ENCODE results near the gene SOX6. TPM values are rescaled to one million over a fixed set of nuclear protein-coding genes. Genes with fewer than 3 reads are reported as not detected.

The SOX6 gene
- total and polyA plus RNA-seq, 2 experiments from 2014 or later, result 0.03 to 0.66 TPM

DNA sequence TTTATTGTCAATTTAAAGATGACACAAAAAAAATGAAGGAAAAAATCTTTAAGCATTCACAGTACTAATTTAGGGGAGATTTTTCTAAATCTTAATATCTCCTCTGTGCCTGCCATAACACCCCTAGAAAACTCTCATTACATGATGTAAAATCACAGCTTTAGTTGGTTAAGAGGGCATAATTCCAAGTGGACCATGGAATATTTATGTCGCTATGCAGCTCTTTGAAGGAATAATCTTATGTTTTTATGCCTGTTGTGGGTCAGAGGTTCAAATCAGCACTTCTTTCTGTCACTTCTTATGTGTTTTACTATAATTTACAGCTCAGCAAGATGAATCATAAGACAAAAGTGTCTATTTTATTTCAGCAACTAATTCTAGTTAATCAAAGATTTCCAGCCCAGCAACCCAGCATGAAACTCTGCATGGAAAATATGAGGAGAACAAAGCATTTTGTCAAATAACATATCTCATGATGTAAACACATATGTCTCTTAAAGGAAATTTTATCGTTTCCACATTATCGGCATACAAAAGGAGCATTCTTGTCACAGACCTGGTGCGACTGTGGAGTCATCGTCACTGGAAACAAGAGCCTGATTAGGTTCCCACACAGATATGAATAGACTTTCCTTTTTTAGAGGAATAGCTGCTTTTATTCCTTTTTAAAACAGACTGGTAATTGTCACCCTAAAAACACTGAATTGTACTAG, 274.8 kb downstream of the SOX6 start (continued):
- TF ChIP-seq ZNF462 (CRISPR knock-in tag; IDR thresholded peaks at IDR 0.05), result no peak
- no peak for TF ChIP-seq JUNB (IDR thresholded peaks at IDR 0.05; ENCODE audit: unreplicated experiment)
- no peak for TF ChIP-seq ZNF114 (CRISPR knock-in tag; IDR thresholded peaks at IDR 0.05)
- no peak for TF ChIP-seq ETS1 (IDR thresholded peaks at IDR 0.05)

- Mint-ChIP-seq H3K27me3 (ENCODE audit: insufficient read depth, low read depth, poor library complexity) (no peaks in the 10 kb centered on the region), H3K27ac (no peak overlapping the region), H3K36me3 (ENCODE audit: low read depth) (no peaks in the 10 kb centered on the region), H3K4me3 (no peak overlapping the region), H3K4me1 (no peaks in the 10 kb centered on the region), H3K9me3 (no peaks in the 10 kb centered on the region)
- ATAC-seq (no peak), DNase-seq (ENCODE audit: low spot score) (no peak)
- Histone ChIP-seq H3K4me3 (no peak overlapping the region), H2AFZ (no peak overlapping the region), H3K4me1 (ENCODE audit: insufficient read depth) (no peaks in the 10 kb centered on the region), H3F3A (replicated peaks; ENCODE audit: low read depth) (no peaks in the 10 kb centered on the region), H3K4me2 (no peak overlapping the region), H3K9me2 (ENCODE audit: insufficient read depth) (no peaks in the 10 kb centered on the region), H3K36me3 (ENCODE audit: insufficient read depth) (no peaks in the 10 kb centered on the region), H3K27me3 (ENCODE audit: insufficient read depth) (no peaks in the 10 kb centered on the region), H4K20me1 (replicated peaks; ENCODE audit: insufficient read depth) (no peaks in the 10 kb centered on the region), H3K27ac (ENCODE audit: low read depth) (no peak overlapping the region), H3K79me2 (replicated peaks; ENCODE audit: insufficient read depth) (no peaks in the 10 kb centered on the region)
- TF ChIP-seq, protein P1, sequence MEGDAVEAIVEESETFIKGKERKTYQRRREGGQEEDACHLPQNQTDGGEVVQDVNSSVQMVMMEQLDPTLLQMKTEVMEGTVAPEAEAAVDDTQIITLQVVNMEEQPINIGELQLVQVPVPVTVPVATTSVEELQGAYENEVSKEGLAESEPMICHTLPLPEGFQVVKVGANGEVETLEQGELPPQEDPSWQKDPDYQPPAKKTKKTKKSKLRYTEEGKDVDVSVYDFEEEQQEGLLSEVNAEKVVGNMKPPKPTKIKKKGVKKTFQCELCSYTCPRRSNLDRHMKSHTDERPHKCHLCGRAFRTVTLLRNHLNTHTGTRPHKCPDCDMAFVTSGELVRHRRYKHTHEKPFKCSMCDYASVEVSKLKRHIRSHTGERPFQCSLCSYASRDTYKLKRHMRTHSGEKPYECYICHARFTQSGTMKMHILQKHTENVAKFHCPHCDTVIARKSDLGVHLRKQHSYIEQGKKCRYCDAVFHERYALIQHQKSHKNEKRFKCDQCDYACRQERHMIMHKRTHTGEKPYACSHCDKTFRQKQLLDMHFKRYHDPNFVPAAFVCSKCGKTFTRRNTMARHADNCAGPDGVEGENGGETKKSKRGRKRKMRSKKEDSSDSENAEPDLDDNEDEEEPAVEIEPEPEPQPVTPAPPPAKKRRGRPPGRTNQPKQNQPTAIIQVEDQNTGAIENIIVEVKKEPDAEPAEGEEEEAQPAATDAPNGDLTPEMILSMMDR (conservative IDR thresholded peaks at IDR 0.05; ENCODE audit: low read depth in 2 of 2), result no peak
- no peak for TF ChIP-seq EZH2phosphoT487 (IDR thresholded peaks at IDR 0.05; ENCODE audit: unreplicated experiment)
- TF ChIP-seq EZH2 (IDR thresholded peaks at IDR 0.05; ENCODE audit: low read depth, unreplicated experiment), result no peak
- TF ChIP-seq NANOG (IDR thresholded peaks at IDR 0.05; ENCODE audit: borderline replicate concordance), result no peak
- no peak for TF ChIP-seq JUNB (IDR thresholded peaks at IDR 0.05; ENCODE audit: unreplicated experiment)
- no peak for TF ChIP-seq ZNF114 (CRISPR knock-in tag; IDR thresholded peaks at IDR 0.05)
- TF ChIP-seq ZNF331 (CRISPR knock-in tag; IDR thresholded peaks at IDR 0.05; ENCODE audit: low read depth), result no peak
- no peak for TF ChIP-seq POLR2AphosphoS5 (IDR thresholded peaks at IDR 0.05; ENCODE audit: low read depth)
- no peak for TF ChIP-seq STAT1 (IDR thresholded peaks at IDR 0.05; ENCODE audit: unreplicated experiment)
Observed at GRCh38 chr11:16080688-16081381, 275.5 kb downstream of the SOX6 start.

Measured in GM23338 (cell line).